IPS-20b (cell line): Measurements from ENCODE around the gene HAO2.

Source experiments
- H3K27ac ChIP-seq: one replicate; pipeline ENCODE4 v1.5.1; 2013; ENCODE audit warnings: low read length
- H3K27me3 ChIP-seq: 2 replicates; pipeline ENCODE4 v1.6.1; 2013; ENCODE audit warnings: mild to moderate bottlenecking, low read length, inconsistent platforms; ENCODE audit not compliant: insufficient read depth
- H3K36me3 ChIP-seq: 2 replicates; pipeline ENCODE4 v1.6.1; 2013; ENCODE audit warnings: low read depth, mild to moderate bottlenecking, inconsistent platforms, low read length, moderate library complexity; ENCODE audit not compliant: insufficient read depth
- H3K4me1 ChIP-seq: 2 replicates; pipeline ENCODE4 v1.6.1; 2013; ENCODE audit warnings: mild to moderate bottlenecking, control low read depth, inconsistent platforms, low read length, moderate library complexity; ENCODE audit not compliant: insufficient read depth
- H3K4me3 ChIP-seq: 2 replicates; pipeline ENCODE4 v1.5.1; 2013; ENCODE audit warnings: mild to moderate bottlenecking, low read length, inconsistent platforms
- H3K9ac ChIP-seq: 2 replicates; pipeline ENCODE4 v1.6.1; 2013; ENCODE audit warnings: low read depth, mild to moderate bottlenecking, inconsistent platforms, low read length, moderate library complexity
- H3K9me3 ChIP-seq: 2 replicates; pipeline ENCODE4 v1.6.1; 2013; ENCODE audit warnings: mild to moderate bottlenecking, low read depth, low read length, inconsistent platforms; ENCODE audit not compliant: insufficient read depth

The HAO2 gene

GRCh38 chr1:119368554-119368953, at the start of gene HAO2:
TSS of gene HAO2 (plus strand) at chr1:119368785. CDS start at chr1:119381086, 12,301 bp downstream.
- Histone ChIP-seq H3K36me3 (no peaks in the 10 kb centered on the region), H3K4me1 (peaks cover 11% of the 10 kb centered on the region; the same call in 1 of the 2 replicates), H3K4me3 (no peak within 1 kb of the TSS), H3K27ac (no peak within 1 kb of the TSS), H3K27me3 (no peaks in the 10 kb centered on the region), H3K9ac (no peak within 1 kb of the TSS), H3K9me3 (no peaks in the 10 kb centered on the region)

- Histone ChIP-seq H3K4me1 (peaks cover 2% of the 10 kb centered on the region; the same call in 1 of the 2 replicates), H3K9ac (no peak overlapping the region)
Measured at GRCh38 chr1:119320100-119320499, 48.5 kb upstream of the HAO2 start.

GRCh38 chr1:119321666-119322419, 46.7 kb upstream of the HAO2 start:
- H3K4me1 ChIP-seq: peaks cover 10% of the 10 kb centered on the region
- H3K36me3 ChIP-seq: no peaks in the 10 kb centered on the region
- no peak overlapping the region for H3K4me3 ChIP-seq
- no peak overlapping the region for H3K9ac ChIP-seq
- H3K27me3 ChIP-seq: peaks cover 7% of the 10 kb centered on the region; the same call in 1 of the 2 replicates
- H3K9me3 ChIP-seq: no peaks in the 10 kb centered on the region
- H3K27ac ChIP-seq: no peak overlapping the region

More at GRCh38 chr1:119320100-119320499, 48.5 kb upstream of the HAO2 start:
- H3K4me3 ChIP-seq: no peak overlapping the region
- H3K36me3 ChIP-seq: no peaks in the 10 kb centered on the region
- H3K27ac ChIP-seq: no peak overlapping the region
- H3K9me3 ChIP-seq: no peaks in the 10 kb centered on the region
- no peaks in the 10 kb centered on the region for H3K27me3 ChIP-seq

GRCh38 chr1:119323216-119323982, 45.2 kb upstream of the HAO2 start:
- Histone ChIP-seq H3K36me3 (no peaks in the 10 kb centered on the region), H3K27me3 (peaks cover 9% of the 10 kb centered on the region; the same call in 1 of the 2 replicates), H3K9me3 (no peaks in the 10 kb centered on the region), H3K4me1 (peaks cover 15% of the 10 kb centered on the region), H3K9ac (no peak overlapping the region), H3K27ac (no peak overlapping the region), H3K4me3 (no peak overlapping the region)

- no peak overlapping the region for H3K9ac ChIP-seq
- H3K9me3 ChIP-seq: no peaks in the 10 kb centered on the region
- H3K4me3 ChIP-seq: no peak overlapping the region
- peaks cover 13% of the 10 kb centered on the region for H3K4me1 ChIP-seq
- H3K36me3 ChIP-seq: no peaks in the 10 kb centered on the region
- no peak overlapping the region for H3K27ac ChIP-seq
- H3K27me3 ChIP-seq: peaks cover 9% of the 10 kb centered on the region; the same call in 1 of the 2 replicates
Measured at GRCh38 chr1:119324198-119324597, 44.4 kb upstream of the HAO2 start.

GRCh38 chr1:119326251-119326650, 42.3 kb upstream of the HAO2 start:
- Histone ChIP-seq H3K4me3 (peak overlapping the region; percentile 52), H3K27me3 (peaks cover 9% of the 10 kb centered on the region; the same call in 1 of the 2 replicates), H3K36me3 (no peaks in the 10 kb centered on the region), H3K9ac (peak overlapping the region; percentile 52; the same call in 1 of the 2 replicates), H3K4me1 (peaks cover 22% of the 10 kb centered on the region), H3K27ac (no peak overlapping the region), H3K9me3 (no peaks in the 10 kb centered on the region)

GRCh38 chr1:119327094-119327449, 41.5 kb upstream of the HAO2 start:
- no peaks in the 10 kb centered on the region for H3K9me3 ChIP-seq
- peaks cover 30% of the 10 kb centered on the region for H3K4me1 ChIP-seq
- H3K27ac ChIP-seq: no peak overlapping the region
- H3K9ac ChIP-seq: peak overlapping the region; percentile 52; the same call in 1 of the 2 replicates
- peaks cover 9% of the 10 kb centered on the region; the same call in 1 of the 2 replicates for H3K27me3 ChIP-seq
- no peaks in the 10 kb centered on the region for H3K36me3 ChIP-seq
- H3K4me3 ChIP-seq: peak overlapping the region; percentile 68

- H3K4me1 ChIP-seq: peaks cover 35% of the 10 kb centered on the region
- peak overlapping the region; percentile 57; the same call in 1 of the 2 replicates for H3K9ac ChIP-seq
- H3K4me3 ChIP-seq: peak overlapping the region; percentile 68
Measured at GRCh38 chr1:119327450-119328155, 41.0 kb upstream of the HAO2 start.

GRCh38 chr1:119329541-119330461, 38.8 kb upstream of the HAO2 start:
- H3K9ac ChIP-seq: no peak overlapping the region
- no peak overlapping the region for H3K4me3 ChIP-seq
- H3K27ac ChIP-seq: no peak overlapping the region
- H3K9me3 ChIP-seq: no peaks in the 10 kb centered on the region
- peaks cover 42% of the 10 kb centered on the region for H3K4me1 ChIP-seq
- peaks cover 9% of the 10 kb centered on the region; the same call in 1 of the 2 replicates for H3K27me3 ChIP-seq
- no peaks in the 10 kb centered on the region for H3K36me3 ChIP-seq

More at GRCh38 chr1:119327450-119328155, 41.0 kb upstream of the HAO2 start:
- Histone ChIP-seq H3K27ac (no peak overlapping the region), H3K27me3 (peaks cover 9% of the 10 kb centered on the region; the same call in 1 of the 2 replicates), H3K36me3 (no peaks in the 10 kb centered on the region), H3K9me3 (no peaks in the 10 kb centered on the region)

- Histone ChIP-seq H3K27ac (no peak overlapping the region), H3K4me3 (no peak overlapping the region), H3K36me3 (no peaks in the 10 kb centered on the region), H3K9ac (no peak overlapping the region), H3K27me3 (peaks cover 9% of the 10 kb centered on the region; the same call in 1 of the 2 replicates), H3K4me1 (peaks cover 42% of the 10 kb centered on the region), H3K9me3 (no peaks in the 10 kb centered on the region)
Measured at GRCh38 chr1:119330466-119331189, 38.0 kb upstream of the HAO2 start.
